T-helper 1 cell (primary cell): ENCODE data around the gene NOVA1.

ENCODE experiments used
- DNase-seq, 5 donors: peaks; one replicate each; pipeline ENCODE4 v3.0.0-alpha.2; 2012 to 2020

Gene NOVA1

DNA sequence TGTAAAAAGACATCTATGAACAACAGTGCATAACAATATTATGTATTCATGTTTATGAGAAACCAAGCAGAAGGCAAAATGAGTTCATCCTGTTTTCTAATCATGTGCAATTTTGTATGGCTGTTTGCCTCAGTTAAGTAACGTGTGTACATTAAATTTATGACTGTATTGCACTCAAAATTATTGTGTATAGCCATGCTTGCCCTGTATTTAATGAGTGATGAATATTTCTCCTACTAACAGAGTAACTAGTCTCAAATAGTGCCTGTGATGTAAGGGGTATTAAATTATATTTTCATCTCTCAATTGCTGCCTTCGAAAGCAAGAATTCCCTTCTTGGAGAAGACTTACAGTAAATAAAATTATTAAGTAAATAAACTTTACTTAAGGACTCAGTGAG lies 154.2 kb downstream of the NOVA1 start:
- DNase-seq = no peak

- DNase-seq = no peak
Measured at GRCh38 chr14:26429205-26429604, 168.6 kb downstream of the NOVA1 start.

GRCh38 chr14:26427097-26427496 lies 170.7 kb downstream of the NOVA1 start:
- DNase-seq = no peak

DNA sequence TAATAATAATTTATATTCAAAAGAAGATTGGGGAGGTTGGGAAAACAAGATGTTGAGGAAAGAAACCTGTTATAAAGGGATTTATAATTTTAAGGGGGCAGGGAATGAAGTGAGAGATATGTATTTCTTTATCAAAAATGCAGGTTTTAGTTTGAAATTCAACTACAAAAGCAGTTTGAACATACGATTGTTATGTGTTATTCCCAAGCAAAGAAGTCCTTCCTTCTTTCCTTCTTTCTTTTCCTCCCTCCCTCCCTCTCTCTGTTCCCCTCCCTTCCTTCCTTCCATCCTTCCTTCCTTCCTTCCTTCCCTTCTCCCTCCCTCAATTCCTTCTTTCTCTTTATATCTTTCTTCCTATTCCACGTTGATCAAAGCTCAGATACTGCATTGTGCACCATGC lies 173.3 kb downstream of the NOVA1 start:
- DNase-seq = no peak

DNA sequence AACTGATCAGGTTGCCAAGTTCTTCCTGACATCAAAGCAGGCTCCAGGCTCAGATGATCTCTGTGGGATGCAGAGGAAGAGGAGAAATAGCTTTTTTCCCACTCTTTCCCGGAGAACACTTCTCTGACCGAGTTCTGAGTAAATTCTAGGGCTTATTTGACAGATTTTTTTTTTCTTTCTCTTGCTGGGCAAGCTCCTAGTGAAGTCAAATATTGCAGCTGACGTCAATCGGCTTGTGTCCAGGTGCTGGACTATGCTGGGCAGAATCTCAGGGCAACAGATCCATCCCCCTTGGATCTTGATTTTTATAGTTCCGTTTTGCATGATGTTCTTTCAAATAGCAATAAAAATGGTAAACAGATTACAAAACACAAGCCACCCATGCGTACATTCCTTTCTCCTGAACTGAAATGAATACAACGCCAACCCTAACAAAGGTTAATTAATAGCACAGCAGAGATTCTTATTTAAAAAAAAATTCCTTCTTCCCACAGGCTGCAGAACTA lies 182.2 kb downstream of the NOVA1 start:
- DNase-seq = no peak

GRCh38 chr14:26414926-26415325 lies 182.9 kb downstream of the NOVA1 start:
- DNase-seq = no peak

GRCh38 chr14:26414103-26414502 lies 183.7 kb downstream of the NOVA1 start:
- DNase-seq = no peak

DNA sequence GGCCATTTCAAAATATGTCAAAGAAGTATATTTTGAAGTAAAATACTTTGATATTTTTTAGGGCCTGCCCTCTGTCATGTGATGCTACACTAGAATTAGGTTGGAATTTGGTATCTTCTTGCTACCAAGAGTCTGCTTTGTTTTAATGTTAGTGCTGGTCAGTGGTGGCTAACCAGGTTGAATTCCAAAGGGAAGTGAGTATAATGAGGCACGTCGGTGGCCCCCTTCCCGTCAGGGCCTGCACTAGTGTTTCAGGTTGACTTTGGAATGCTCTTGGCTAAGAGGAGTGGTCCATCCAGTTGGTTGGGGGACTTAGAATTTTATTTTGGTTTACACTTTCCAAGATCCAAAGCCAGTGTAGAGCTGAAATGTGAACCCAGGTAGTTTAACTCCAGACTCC lies 185.4 kb downstream of the NOVA1 start:
- DNase-seq = no peak

- DNase-seq = no peak
Measured at GRCh38 chr14:26410189-26410685, 187.6 kb downstream of the NOVA1 start.

DNA sequence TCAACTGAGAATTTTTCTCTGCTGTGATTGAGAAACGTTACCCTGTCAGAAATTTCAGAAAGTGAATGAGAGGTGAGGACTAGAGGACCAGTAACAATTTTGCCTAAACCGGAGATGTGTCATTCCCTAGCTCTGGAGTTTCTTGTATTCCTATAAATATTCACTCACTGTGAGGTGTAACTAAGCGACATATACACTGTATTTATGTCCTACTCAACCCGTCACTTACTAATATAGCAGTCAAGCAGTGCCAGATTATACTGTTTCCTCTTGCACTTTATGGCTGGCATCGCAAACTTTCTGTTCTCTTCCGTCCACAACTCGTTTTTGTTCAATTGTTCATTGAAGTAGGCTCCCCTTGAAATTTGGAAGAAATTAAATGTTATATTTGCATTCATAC lies 192.9 kb downstream of the NOVA1 start:
- DNase-seq = no peak

- DNase-seq = no peak
Measured at GRCh38 chr14:26403760-26404159, 194.1 kb downstream of the NOVA1 start.

GRCh38 chr14:26402126-26402525 lies 195.7 kb downstream of the NOVA1 start:
- DNase-seq = no peak

DNA sequence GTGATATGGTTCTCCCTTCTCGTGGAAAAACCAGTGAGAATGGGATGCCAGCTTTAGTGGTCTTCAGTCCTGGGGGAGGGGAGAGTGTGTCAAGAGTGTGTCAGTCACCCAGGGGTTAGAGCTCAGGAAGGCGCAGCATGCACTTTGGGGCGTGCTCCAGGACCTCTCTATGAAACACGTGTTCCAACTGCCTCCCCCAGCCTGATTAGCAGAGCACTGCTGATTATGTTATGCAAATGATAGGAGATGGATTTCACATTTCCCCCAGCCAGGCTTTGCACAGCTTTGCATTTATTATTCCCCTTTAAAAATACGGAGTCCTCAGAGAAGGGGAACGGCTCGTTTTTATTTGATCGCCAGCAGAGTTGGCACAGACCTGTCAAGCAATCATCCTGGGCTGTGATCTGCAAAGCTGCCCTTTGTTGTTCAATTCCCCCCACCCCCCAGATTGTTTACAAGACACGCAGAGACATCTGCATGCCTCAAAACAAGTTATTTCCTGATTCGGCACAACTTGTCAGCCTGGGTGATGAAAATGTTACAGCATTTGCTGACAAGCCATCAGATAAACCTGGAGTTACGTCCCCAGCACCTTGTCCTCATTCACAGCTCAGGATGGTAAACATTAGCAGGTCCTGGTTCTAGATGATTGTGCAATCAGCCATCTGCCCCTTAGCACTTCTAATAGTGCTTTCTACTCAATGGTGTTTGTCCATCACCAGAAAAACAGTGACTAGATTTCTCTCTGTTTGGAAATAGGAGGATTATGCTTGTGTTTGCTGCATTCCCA lies 196.5 kb downstream of the NOVA1 start:
- DNase-seq = no peak

GRCh38 chr14:26400373-26400772 lies 197.5 kb downstream of the NOVA1 start:
- DNase-seq = no peak

DNA sequence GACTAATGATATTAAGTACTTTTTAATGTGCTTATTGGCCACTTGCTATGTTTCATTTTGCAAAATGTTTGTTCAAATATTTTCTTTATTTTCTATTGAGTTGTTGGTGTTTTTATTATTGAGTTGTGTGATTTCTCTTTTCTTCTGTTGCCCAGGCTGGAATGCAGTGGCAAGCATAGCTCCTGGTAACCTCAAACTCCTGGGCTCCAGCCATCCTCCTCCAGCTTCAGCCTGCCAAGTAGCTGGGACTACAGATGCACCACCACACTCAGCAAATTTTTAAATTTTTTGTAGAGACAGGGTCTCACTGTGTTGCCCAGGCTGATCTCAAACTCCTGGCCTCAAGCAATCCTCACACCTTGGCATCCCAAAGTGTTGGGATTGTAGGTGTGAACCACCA lies 199.2 kb downstream of the NOVA1 start:
- DNase-seq = no peak
